IPS-11a (cell line): ENCODE results near the gene ATP9B.

Source experiments
- H3K4me3 ChIP-seq: one replicate; pipeline ENCODE4 v1.5.1; 2013; ENCODE audit warnings: low read depth, low read length, control low read depth

The ATP9B gene

GRCh38 chr18:79403723-79404566 is 334.8 kb downstream of the ATP9B start:
- H3K4me3 ChIP-seq = no peak overlapping the region

- H3K4me3 ChIP-seq = no peak overlapping the region
These were observed 335.3 kb downstream of the ATP9B start for GRCh38 chr18:79404567-79404910.

DNA sequence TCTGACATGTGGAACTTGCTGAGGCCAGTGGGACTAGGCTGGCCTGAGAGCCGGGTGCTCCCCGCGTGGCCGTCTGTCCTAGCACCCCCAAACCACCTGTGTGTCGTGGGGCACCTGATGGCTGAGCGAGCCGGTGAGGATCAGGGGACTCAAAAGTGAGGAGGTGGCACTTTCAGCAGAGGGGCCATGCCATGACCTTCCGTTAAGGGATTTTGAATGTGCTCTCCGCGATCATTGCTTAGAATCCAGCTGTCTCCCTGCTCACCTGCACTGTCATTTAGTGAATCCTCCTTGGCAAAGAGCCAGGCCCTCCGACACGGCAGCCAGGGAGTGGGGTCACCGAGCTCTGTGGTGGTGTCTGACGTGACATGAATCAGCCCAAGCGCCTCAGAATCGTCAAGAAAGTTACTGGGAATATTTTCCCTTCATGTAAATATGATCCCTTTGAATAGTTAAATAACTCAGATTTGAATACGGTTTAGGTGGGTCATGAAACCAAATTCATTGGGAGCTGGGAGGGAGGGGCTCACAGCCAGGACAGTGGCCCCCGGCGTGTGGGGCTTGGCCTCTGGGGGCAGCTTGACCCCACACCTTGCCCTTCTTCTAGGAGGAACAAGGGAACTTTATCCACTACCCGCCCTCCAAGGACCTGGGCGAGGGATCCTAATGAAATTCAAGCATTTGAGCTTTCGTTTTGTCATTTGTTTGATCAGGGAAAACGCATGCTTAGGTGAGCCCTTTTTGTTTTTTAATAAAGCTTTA is 336.0 kb downstream of the ATP9B start:
- no peak overlapping the region for H3K4me3 ChIP-seq

DNA sequence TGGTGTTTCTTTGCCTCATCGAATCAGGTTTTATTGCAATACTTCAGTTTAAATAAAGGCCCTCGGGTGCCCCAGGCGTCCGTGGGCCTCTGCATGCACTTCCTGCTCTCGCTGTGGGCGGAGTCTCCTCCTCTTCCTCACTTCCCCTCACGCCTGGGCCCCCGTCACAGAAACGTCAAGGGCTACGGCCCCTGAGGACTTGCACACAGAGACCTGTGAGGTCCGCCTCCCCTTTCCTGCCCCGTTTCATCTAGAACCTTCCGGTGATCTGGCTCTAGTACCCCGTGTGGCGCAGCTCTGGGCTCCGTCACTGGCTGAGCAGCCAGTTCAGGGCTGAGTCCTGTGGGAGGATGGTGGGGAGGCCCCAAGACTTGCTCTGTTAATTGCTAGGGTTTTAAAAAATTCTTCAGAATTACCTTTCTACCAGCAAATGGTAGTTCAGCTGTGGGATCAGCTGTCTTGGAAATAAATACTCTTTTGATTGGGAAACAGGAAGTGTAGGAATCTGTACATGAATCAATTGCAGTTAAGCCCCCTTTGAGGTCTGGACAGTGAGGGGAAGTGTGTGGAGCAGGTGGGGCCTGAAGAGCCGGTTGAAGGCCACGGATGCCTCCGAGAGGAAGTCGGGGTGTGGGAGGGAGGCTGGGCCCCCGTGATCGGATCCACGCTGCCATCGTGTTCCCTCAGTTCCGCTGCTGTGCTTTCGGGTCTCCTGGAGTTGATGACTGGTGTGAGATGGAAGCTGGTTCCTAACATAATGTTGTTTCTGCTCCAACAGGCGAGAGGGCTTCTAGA is 336.8 kb downstream of the ATP9B start:
- no peak overlapping the region for H3K4me3 ChIP-seq

GRCh38 chr18:79406708-79407107 is 337.5 kb downstream of the ATP9B start:
- H3K4me3 ChIP-seq = no peak overlapping the region

- H3K4me3 ChIP-seq = no peak overlapping the region
These were observed 340.1 kb downstream of the ATP9B start for GRCh38 chr18:79409313-79409712.

DNA sequence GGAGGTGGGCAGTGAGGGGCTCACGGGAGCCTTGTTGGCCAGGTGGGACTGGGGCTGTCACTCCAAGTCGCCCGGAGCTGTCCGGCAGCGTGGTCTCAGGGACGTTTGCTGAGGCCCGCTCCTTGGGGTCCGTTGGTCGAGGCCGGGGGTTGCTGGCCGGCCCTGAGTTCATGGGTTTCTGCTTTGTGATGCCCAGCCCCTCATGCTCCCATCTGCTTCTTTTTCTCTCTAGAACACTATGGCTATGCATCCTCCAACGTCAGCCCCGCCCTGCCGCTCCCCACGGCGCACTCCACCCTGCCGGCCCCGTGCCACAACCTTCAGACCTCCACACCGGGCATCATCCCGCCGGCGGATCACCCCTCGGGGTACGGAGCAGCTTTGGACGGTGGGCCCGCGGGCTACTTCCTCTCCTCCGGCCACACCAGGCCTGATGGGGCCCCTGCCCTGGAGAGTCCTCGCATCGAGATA is 341.0 kb downstream of the ATP9B start:
- H3K4me3 ChIP-seq = no peak overlapping the region

DNA sequence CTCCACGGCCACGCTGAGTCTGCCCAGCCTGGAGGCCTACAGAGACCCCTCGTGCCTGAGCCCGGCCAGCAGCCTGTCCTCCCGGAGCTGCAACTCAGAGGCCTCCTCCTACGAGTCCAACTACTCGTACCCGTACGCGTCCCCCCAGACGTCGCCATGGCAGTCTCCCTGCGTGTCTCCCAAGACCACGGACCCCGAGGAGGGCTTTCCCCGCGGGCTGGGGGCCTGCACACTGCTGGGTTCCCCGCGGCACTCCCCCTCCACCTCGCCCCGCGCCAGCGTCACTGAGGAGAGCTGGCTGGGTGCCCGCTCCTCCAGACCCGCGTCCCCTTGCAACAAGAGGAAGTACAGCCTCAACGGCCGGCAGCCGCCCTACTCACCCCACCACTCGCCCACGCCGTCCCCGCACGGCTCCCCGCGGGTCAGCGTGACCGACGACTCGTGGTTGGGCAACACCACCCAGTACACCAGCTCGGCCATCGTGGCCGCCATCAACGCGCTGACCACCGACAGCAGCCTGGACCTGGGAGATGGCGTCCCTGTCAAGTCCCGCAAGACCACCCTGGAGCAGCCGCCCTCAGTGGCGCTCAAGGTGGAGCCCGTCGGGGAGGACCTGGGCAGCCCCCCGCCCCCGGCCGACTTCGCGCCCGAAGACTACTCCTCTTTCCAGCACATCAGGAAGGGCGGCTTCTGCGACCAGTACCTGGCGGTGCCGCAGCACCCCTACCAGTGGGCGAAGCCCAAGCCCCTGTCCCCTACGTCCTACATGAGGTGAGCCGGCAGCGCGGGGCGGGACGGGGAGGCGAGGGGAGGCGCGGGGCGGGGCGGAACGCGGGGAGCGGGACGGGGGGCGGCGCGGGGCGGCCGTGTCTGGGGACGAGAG is 341.8 kb downstream of the ATP9B start:
- no peak overlapping the region for H3K4me3 ChIP-seq

DNA sequence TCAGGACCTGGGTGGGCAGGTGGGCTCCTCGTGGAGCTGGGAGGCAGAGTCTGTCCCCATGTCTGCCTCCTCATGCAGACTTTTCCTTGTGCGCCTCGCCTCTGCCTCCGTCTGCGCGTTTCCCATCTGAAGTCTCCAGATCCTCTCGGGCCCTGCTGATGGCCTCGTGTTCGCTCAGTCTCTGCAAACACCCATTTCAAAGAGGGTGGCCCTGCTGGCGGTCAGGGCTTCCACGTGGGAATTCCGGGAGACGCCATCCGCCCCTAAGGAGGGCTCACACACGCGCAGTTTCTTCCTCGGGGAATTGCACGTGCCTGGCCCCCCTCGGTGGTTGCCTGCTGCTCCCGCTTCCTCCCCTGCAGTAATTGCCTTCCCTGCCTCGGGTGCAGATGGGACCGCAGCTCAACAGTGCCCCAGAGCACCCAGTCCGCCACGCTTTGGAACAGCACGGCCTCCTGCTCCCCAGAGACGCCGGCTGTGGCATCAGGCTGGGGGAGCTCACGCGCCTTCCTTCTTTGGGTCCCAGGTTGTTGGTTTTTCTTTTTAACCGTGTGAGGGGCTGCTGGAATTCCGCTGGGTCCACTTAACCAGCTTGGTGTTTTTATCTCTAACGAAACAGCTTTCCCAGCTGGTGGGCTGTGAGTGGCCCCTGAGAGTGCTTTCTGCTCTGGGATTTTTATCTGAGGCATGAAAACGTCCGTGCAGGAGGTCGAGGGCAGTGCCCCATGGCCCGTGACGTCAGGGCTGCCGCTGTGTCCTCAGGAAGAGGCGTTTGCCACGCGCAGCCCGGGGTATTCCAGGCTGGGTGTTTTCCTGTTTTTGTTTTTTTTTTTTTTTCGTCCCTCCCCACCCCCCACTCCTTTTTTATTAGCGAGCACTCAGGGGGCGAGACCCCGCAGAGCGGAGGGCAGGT is 342.7 kb downstream of the ATP9B start:
- H3K4me3 ChIP-seq = no peak overlapping the region

DNA sequence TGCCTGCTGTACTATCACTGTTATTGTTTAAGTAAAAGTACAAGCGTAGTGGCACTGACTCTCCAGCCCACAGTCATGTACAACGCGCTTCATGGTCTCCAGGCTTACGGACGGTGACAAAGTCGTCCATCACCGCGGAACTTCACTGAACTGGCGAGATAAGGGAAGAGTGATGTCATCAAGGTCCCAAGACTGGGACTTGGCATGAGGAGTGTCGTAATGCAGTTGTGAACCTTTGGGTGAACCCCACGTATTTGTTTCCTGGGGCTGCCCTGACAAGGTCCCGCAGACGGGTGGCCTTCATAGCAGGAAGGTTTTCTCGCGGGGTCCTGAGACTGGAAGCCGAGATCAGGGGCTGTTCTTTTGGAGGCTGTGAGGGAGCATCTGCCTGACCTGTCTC is 343.8 kb downstream of the ATP9B start:
- no peak overlapping the region for H3K4me3 ChIP-seq

DNA sequence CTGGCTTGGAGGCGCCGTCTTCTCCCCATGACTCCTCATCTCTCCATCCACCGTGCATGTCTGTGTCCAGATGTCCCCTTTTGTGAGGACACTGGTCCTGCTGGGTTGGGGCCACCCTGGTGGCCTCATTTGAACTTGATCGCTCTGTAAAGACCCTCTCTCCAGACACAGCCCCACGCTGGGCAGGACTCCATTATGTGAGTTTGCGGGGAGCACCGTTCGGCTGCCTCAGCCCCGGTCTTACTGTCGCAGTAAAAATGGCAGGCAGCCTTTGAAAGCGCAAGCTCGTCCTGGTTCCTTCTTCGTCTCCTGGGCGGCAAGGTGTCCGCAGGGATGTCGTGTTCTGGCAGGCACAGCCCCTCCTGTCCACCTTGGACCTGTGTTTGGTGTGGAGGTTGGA is 344.2 kb downstream of the ATP9B start:
- no peak overlapping the region for H3K4me3 ChIP-seq

GRCh38 chr18:79413901-79414300 is 344.7 kb downstream of the ATP9B start:
- H3K4me3 ChIP-seq = no peak overlapping the region

DNA sequence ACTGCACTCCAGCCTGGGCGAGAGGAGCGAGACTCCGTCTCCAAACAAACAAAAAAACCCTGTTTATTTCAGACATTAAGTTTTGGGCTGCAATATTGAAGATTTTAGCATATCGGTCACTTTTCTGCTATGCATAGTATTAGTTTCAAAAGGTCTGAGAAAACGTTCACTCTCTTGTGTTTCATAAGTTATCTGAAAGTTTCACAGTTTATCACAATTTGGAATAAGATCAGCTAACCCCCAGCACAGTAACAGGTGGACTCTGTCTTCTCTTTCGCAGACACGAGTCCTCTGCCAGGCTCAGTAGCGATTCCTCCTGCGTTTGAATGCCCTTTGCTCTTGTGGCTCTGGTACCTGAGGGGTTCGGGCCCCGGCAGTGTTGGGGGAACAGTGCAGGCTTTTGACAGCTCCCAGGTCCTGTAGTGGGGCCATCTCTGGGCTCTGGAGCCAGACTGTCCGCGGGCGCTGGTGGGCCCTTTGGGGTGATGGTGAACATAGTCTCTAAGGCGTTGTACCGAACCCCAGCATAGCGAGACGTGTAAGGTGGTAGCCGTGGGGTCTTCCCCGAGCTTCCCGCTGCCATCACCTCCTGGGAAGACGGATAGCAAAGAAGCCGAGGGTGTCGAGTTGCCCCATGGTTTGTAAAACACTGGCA is 347.0 kb downstream of the ATP9B start:
- H3K4me3 ChIP-seq = no peak overlapping the region

DNA sequence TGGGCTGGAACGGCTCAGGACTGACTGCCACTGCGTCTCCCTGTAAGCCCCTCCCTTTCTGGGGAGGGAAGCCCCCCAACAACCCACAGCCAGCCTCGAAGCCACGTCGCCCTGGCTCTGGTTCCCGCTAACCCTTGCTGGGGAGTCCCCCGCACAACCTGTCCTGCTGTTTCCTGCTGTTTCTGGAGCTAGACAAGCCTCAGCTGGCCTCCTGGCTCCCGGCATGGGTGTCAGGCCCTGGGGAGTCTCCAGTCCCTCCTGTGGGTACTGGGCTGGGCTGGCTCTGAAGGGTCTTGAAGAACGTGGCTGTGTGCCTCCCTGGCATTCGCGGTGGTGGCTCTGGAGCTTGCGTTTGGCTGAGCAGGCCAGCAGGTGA is 347.5 kb downstream of the ATP9B start:
- no peak overlapping the region for H3K4me3 ChIP-seq

DNA sequence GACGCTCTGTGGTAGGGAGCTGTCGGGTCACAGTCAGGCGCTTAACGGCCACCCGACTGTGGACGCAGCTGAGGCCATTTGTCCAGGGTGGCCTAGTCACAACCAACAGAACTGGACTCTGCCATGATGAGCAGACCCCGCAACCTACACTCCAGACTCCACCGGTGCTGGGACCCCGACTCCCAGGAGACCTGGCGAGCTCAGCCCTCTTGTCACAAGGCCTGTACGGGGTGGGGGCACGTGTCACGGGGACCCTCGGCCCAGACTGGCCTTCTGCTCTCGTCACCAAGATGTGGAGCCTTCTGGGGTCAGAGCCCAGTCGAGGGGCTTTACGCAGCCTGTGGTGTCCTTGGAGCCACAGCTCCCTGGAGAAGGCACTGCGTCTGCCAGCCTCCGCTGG is 349.0 kb downstream of the ATP9B start:
- H3K4me3 ChIP-seq = no peak overlapping the region

- H3K4me3 ChIP-seq = no peak overlapping the region
These were observed 349.4 kb downstream of the ATP9B start for GRCh38 chr18:79418642-79419041.

DNA sequence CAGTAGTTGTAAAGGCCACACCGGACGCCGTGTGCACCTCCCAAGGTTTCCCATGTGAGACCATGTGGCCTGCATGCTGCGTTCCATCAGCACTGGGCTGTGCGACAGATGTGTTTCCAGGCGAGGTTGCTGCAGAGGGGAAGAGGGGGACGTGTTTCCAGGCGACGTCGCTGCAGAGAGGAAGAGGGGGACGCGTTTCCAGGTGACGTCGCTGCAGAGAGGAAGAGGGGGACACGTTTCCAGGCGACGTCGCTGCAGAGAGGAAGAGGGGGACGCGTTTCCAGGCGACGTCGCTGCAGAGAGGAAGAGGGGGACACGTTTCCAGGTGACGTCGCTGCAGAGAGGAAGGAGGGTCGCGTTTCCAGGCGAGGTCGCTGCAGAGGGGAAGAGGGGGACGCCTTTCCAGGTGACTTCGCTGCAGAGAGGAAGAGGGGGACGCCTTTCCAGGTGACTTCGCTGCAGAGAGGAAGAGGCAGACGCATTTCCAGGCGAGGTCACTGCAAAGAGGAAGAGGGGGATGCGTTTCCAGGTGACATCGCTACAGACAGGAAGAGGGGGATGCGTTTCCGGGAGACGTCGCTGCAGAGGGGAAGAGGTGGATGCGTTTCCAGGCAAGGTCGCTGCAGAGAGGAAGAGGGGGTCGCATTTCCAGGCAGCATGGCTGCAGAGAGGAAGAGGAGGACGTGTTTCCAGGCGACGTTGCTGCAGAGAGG is 351.0 kb downstream of the ATP9B start:
- no peak overlapping the region for H3K4me3 ChIP-seq

GRCh38 chr18:79421275-79421857 is 352.2 kb downstream of the ATP9B start:
- no peak overlapping the region for H3K4me3 ChIP-seq
